ENCODE measurements around the gene DLX3. TPM values are rescaled to one million over a fixed set of nuclear protein-coding genes. Genes with fewer than 3 reads are reported as not detected.

Gene DLX3
- total RNA-seq, 1 experiment from 2014 or later = 4.9 TPM

GRCh38 chr17:50035421-50035879 lies 40.4 kb upstream of the DLX3 start:
- Mint-ChIP-seq H3K9me3 (ENCODE audit: unreplicated experiment) (no peaks in the 10 kb centered on the region), H3K4me3 (ENCODE audit: unreplicated experiment) (no peak overlapping the region), H3K36me3 (ENCODE audit: insufficient read depth, unreplicated experiment) (no peaks in the 10 kb centered on the region), H3K27ac (ENCODE audit: unreplicated experiment) (no peak overlapping the region), H3K4me1 (ENCODE audit: low read depth, unreplicated experiment) (peaks cover 15% of the 10 kb centered on the region), H3K27me3 (ENCODE audit: insufficient read depth, unreplicated experiment) (no peaks in the 10 kb centered on the region)
- H3K27me3 ChIP-seq (replicated peaks; ENCODE audit: control insufficient read depth, insufficient read depth, low read length) = no peaks in the 10 kb centered on the region
- no peak overlapping the region for H3K4me3 ChIP-seq (ENCODE audit: low read depth, low read length)
- no peaks in the 10 kb centered on the region for H3K9me3 ChIP-seq
- intact Hi-C loops (cut with micrococcal nuclease; ENCODE audit: unreplicated experiment) = no loop called here
- peaks cover 6% of the 10 kb centered on the region; the same call in 1 of the 2 replicates for H3K4me1 ChIP-seq
- DNase-seq = no peak
- TF ChIP-seq CTCF (IDR thresholded peaks at IDR 0.05; ENCODE audit: insufficient read depth in 1 of 2, low read depth in 1 of 2, low read length in 1 of 2, severe bottlenecking in 1 of 2, unreplicated experiment in 1 of 2) = no peak
- no TSS peak for BruUV-seq (replicated peaks)
- POLR2A ChIA-PET = no interaction called here
- no peaks in the 10 kb centered on the region for H3K36me3 ChIP-seq (ENCODE audit: control insufficient read depth, insufficient read depth, low read length)
- CTCF ChIA-PET = interaction anchor here (1.5 kb wide), 1 partner anchor 59 kb away, joined by 6 read pairs; no protein-coding TSS in a partner anchor

DNA sequence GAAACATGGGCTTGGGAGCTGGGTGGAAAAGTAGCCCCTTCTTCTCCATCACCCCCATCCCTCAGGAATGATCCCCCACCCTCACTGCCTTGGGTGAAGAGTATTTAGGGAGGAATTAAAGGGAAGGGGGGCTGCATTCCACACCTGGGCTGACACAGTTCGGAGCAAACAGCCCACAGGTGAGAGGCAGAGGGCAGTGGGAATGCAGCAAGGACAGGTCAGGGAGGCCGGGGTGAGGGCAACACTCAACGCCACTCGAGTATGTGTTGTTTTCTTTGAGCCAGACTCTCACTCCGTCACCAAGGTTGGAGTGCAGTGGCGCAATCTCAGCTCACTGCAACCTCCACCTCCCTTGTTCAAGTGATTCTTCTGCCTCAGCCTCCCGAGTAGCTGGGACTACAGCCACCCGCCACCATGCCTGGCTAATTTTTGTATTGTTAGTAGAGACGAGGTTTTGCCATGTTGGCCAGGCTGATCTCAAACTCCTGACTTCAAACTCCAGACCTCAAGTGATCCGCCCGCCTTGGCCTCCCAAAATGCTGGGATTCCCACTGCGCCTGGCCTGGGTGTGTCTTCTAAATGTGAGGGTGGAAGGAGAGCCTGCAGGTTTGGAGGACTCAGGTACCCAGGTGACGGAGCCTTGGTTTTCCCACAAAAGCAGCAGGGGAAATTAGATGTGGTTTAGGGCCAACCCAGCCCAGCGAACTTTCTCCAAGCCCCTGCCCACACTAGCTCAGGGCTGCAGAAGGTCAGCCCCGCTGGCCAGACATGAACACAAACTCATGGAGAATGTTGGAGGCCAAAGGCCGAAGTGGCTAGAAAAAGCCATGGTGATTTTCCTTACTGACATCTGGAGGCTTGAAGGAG lies 39.7 kb upstream of the DLX3 start:
- H3K9me3 Mint-ChIP-seq (ENCODE audit: unreplicated experiment) = no peaks in the 10 kb centered on the region
- no peak overlapping the region for H3K4me3 Mint-ChIP-seq (ENCODE audit: unreplicated experiment)
- intact Hi-C loops (cut with micrococcal nuclease; ENCODE audit: unreplicated experiment) = no loop called here
- Histone ChIP-seq H3K4me1 (peaks cover 6% of the 10 kb centered on the region; the same call in 1 of the 2 replicates), H3K4me3 (ENCODE audit: low read depth, low read length) (no peak overlapping the region), H3K27me3 (replicated peaks; ENCODE audit: control insufficient read depth, insufficient read depth, low read length) (no peaks in the 10 kb centered on the region), H3K9me3 (no peaks in the 10 kb centered on the region), H3K36me3 (ENCODE audit: control insufficient read depth, insufficient read depth, low read length) (no peaks in the 10 kb centered on the region)
- ChIA-PET POLR2A (no interaction called here), CTCF (interaction anchor here (1.5 kb wide), 1 partner anchor 59 kb away, joined by 6 read pairs; no protein-coding TSS in a partner anchor)
- peak overlapping the region; percentile 14 for H3K27ac Mint-ChIP-seq (ENCODE audit: unreplicated experiment)
- TF ChIP-seq CTCF (IDR thresholded peaks at IDR 0.05; ENCODE audit: insufficient read depth in 1 of 2, low read depth in 1 of 2, low read length in 1 of 2, severe bottlenecking in 1 of 2, unreplicated experiment in 1 of 2) = no peak
- BruUV-seq (replicated peaks) = no TSS peak
- no peaks in the 10 kb centered on the region for H3K36me3 Mint-ChIP-seq (ENCODE audit: insufficient read depth, unreplicated experiment)
- H3K4me1 Mint-ChIP-seq (ENCODE audit: low read depth, unreplicated experiment) = peaks cover 15% of the 10 kb centered on the region
- peak; percentile 24 to 51 for DNase-seq
- H3K27me3 Mint-ChIP-seq (ENCODE audit: insufficient read depth, unreplicated experiment) = no peaks in the 10 kb centered on the region

DNA sequence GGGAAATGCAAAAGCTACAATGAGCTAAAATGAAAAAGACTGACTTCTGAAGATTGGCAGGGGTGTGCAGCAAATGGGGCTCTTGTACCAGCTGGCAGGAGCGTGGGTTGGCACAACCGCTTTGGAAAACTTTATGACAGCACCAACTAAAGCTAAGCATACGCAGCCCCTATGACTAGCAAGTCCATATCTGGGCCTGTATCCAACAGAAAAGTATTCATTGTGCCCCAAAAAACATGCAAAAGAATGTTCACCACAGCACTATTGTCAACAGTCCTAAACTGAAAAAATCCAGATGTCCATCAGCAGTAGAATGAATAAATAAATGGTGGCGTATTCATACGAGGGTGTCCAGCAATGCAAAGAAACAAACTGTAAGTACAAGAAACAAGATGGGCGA lies 38.3 kb upstream of the DLX3 start:
- no peak overlapping the region for H3K27ac Mint-ChIP-seq (ENCODE audit: unreplicated experiment)
- H3K9me3 Mint-ChIP-seq (ENCODE audit: unreplicated experiment) = no peaks in the 10 kb centered on the region
- no peak for TF ChIP-seq CTCF (IDR thresholded peaks at IDR 0.05; ENCODE audit: insufficient read depth in 1 of 2, low read depth in 1 of 2, low read length in 1 of 2, severe bottlenecking in 1 of 2, unreplicated experiment in 1 of 2)
- peaks cover 6% of the 10 kb centered on the region; the same call in 1 of the 2 replicates for H3K4me1 ChIP-seq
- H3K27me3 Mint-ChIP-seq (ENCODE audit: insufficient read depth, unreplicated experiment) = no peaks in the 10 kb centered on the region
- no peak for DNase-seq
- ChIA-PET CTCF (interaction anchor here (0.6 kb wide), 1 partner anchor 467 kb away, joined by 3 read pairs; no protein-coding TSS in a partner anchor), POLR2A (no interaction called here)
- H3K27me3 ChIP-seq (replicated peaks; ENCODE audit: control insufficient read depth, insufficient read depth, low read length) = no peaks in the 10 kb centered on the region
- peaks cover 21% of the 10 kb centered on the region for H3K4me1 Mint-ChIP-seq (ENCODE audit: low read depth, unreplicated experiment)
- H3K4me3 Mint-ChIP-seq (ENCODE audit: unreplicated experiment) = no peak overlapping the region
- H3K4me3 ChIP-seq (ENCODE audit: low read depth, low read length) = no peak overlapping the region
- no peaks in the 10 kb centered on the region for H3K36me3 ChIP-seq (ENCODE audit: control insufficient read depth, insufficient read depth, low read length)
- H3K36me3 Mint-ChIP-seq (ENCODE audit: insufficient read depth, unreplicated experiment) = no peaks in the 10 kb centered on the region
- no peaks in the 10 kb centered on the region for H3K9me3 ChIP-seq
- no TSS peak for BruUV-seq (replicated peaks)
- intact Hi-C loops (cut with micrococcal nuclease; ENCODE audit: unreplicated experiment) = no loop called here
